GM20000 (cell line): ENCODE results near the gene PEAK1.
"Not testable (repeated sequence)": the region's sequence is repeated elsewhere in the genome, so short reads cannot be mapped to it uniquely, and the experiment has no call there.

Experiments used
- DNase-seq: peaks from one replicate; pipeline ENCODE4 v3.0.0; 2012; ENCODE audit warnings: low spot score
- TF ChIP-seq, protein P1 (sequence below): IDR thresholded peaks from 2 replicates; pipeline ENCODE4 v1.5.1; 2012; ENCODE audit warnings: mild to moderate bottlenecking, control low read depth; ENCODE audit errors: extremely low read depth, missing control alignments

Gene PEAK1

DNA sequence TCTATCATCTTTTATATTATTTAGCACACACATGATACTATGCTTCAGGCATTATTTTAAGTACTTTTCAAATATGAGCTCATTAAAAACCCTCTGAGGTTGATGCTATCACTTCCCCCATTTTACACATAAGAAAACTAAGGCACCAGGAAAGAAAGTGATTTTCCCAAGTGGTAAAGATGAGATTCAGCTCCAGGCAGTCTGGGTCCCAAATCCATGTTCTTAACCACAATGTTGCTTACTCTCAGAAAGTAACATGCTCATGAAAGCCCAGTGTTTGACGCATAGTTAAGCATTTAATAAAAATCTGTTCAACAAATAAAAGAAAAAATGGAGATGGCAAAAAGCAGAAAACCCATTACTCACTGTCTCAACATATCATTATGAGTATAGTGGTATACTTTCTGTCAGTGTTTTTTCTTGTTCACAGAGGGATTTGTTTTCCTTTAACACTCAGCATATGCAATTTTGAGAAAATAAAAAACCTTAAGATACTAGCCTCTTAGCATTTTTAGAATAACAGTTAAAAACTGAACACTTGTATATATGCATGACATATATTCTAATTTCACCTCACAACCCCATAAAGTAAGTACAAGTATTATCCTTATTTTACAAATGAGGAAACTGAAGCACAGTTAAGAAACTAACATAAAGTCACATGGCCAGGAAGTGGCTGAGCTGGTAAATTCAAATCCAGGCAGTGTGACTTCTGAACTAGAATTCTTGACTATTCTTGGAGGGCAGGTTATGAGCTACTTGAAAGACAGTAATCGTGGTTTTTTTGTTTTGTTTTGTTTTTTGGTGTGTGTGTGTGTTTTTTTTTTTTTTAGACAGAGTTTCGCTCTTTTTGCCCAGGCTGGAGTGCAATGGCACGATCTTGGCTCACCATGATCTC is 10.4 kb downstream of the PEAK1 start:
- TF ChIP-seq, protein P1, sequence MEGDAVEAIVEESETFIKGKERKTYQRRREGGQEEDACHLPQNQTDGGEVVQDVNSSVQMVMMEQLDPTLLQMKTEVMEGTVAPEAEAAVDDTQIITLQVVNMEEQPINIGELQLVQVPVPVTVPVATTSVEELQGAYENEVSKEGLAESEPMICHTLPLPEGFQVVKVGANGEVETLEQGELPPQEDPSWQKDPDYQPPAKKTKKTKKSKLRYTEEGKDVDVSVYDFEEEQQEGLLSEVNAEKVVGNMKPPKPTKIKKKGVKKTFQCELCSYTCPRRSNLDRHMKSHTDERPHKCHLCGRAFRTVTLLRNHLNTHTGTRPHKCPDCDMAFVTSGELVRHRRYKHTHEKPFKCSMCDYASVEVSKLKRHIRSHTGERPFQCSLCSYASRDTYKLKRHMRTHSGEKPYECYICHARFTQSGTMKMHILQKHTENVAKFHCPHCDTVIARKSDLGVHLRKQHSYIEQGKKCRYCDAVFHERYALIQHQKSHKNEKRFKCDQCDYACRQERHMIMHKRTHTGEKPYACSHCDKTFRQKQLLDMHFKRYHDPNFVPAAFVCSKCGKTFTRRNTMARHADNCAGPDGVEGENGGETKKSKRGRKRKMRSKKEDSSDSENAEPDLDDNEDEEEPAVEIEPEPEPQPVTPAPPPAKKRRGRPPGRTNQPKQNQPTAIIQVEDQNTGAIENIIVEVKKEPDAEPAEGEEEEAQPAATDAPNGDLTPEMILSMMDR: no peak
- no peak for DNase-seq

GRCh38 chr15:77406846-77407245 is 13.1 kb downstream of the PEAK1 start:
- DNase-seq: no peak
- TF ChIP-seq, protein P1: no peak

GRCh38 chr15:77406173-77406759 is 13.6 kb downstream of the PEAK1 start:
- not testable (repeated sequence) for DNase-seq

DNA sequence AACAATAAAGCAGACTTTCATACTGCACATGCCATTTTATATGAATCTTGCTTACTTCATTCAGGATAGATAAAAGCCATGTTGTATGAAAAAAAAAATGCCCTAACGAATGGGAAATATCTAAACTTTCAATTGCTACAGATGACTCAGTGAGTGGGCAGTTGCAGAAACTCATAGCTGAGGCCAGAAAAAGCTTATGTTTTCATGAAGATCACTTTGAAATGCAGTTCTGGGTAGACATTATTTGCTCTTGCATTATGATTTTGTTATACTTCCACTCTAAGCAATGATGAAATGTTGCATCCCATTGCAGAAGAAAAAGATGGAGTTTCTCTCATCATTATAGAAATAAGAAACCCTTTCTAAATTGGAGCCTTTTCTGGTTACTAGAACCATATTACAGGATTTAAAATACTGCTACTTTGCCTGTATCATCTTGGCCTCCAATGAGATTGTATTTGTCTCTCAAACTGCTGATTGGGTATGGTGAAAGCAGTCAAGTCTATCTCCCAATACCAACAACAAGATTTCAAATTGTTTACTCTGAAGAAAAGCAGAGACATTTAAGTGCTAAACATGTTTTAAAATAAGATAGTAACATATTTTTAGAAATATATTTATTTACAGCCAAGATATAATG is 17.0 kb downstream of the PEAK1 start:
- DNase-seq: no peak
- TF ChIP-seq, protein P1: no peak

- TF ChIP-seq, protein P1: no peak
- DNase-seq: no peak
These were observed 19.6 kb downstream of the PEAK1 start for GRCh38 chr15:77400258-77400657.

- TF ChIP-seq, protein P1: no peak
- DNase-seq: no peak
These were observed 21.0 kb downstream of the PEAK1 start for GRCh38 chr15:77398927-77399326.

GRCh38 chr15:77396692-77397091 is 23.2 kb downstream of the PEAK1 start:
- DNase-seq: no peak
- TF ChIP-seq, protein P1: no peak
